GM19452 (cell line): ENCODE data around the gene ZER1.
A peak's percentile ranks its signal among the peaks of the same experiment; 100 is the strongest.
"Not testable (repeated sequence)": the region's sequence is repeated elsewhere in the genome, so short reads cannot be mapped to it uniquely, and the experiment has no call there.

ENCODE experiments used
- ATAC-seq: cut with Tn5 transposase; IDR thresholded peaks from one replicate; pipeline ENCODE4 v1.9.1; 2021; ENCODE audit not compliant: unreplicated experiment

The ZER1 gene

DNA sequence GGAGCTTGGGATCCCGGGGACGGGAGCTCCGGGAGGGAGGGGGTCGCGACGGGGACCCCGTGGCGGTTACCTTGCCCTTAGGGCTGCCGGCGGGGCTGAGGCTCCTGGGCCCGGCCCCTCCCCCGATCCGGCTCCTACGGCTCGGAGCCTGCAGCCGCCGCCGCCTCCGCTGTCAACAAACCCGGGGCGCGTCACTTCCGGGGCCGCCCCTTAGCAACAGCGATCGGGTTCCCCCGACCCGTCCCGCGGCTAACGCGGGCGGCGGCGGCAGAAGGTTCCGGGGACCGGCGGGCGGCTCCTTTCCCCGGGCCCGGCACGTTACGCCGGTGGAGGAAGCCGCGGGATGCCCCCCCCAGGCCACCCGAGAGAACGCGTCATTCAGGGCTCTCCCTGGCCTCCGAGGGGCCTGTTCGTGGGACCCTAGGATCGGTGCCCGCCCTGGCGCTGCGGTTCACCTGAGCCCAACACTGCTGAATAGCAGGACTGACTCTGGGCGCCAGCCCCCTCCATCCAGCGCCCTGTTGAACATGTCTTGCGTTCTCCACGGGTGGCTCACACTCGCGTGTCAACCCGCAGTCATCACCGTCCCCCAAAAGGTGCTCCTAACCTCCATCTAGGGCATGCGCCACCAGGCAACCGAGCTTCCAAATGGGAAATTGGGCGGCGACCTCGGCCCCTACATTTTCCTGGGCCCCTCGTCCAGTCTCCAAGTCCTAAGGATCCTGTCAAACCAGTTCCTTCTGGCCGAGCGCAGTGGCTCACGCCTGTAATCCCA is at the start of gene ZER1:
Gene ZER1, minus strand, starts transcription at position 183 of the 775 bp plus-strand sequence. CDS start 16,362 bp downstream, outside the sequence.
- ATAC-seq: peak; percentile 89

GRCh38 chr9:128820665-128821583 is 49.2 kb upstream of the ZER1 start:
- no peak for ATAC-seq

DNA sequence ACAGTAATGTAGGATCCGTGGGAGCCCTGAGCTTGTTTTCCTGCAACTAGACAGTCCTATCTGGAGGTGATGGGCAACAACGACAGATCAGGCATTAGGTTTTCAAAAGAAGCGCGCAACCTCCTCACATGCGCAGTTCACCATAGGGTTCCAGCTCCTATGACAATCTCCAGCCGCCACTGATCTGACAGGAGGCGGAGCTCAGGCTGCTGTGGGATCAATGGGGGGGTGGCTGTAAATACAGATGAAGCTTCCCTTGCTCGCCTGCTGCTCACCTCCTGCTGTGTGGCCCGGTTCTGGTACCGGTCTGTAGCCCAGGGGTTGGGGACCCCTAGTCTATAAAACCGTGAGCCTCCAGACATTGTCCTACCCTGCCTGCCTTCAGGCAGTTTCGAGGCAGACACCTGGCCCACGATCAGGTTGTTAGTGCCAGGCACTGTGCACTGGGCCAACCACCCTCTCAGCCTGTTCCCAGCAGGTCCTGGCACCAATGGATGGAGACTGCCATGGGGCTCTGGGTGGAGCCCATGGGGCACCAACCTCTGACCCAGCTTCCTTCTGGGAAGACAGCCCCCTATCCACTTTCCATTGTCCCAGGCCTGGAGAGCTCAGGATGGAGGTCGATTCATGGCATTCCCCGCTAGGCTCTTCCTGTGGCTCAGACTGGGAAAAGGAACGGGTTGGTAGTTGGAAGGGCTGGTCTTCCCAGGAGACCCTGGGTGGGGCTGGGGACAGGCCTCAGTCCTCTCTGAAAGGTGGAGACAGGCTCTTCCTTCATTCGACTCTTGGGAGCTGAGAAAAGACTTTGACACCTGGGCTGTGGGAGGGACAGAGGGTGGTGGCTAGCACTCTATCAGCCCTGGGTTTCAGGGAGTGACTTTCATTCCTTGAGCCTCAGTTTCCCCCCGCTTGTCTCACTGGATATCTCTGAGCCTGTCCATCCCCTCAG is 48.3 kb upstream of the ZER1 start:
- ATAC-seq: no peak

DNA sequence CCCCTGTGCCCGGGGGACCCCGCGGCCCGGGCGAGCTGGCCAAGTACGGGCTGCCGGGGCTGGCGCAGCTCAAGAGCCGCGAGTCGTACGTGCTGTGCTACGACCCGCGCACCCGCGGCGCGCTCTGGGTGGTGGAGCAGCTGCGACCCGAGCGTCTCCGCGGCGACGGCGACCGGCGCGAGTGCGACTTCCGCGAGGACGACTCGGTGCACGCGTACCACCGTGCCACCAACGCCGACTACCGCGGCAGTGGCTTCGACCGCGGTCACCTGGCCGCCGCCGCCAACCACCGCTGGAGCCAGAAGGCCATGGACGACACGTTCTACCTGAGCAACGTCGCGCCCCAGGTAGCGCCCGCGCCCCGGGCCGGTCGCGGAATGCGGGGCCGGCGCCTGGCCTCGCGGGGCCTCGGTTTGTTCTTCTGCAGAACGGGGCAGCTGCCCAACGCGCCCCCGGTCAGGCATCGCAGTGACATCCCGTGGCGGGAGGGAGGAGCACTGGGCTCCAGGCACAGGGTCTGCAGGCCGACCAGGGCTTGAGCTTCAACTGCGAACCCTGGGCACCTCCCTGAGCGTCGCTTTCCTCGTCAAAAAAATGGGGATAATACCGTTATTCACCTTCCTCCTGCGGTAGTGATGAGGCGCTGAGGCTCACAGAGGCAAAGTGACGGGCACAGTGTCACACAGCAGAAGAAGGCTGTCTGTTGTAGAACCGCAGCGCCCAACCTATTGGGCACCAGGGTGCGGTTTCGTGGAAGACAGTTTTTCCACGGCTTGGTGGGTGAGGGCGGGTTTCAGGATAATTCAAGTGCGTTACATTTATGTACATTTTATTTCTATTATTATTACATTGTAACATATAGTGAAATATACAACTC is 47.4 kb upstream of the ZER1 start:
- ATAC-seq: peak; percentile 34

DNA sequence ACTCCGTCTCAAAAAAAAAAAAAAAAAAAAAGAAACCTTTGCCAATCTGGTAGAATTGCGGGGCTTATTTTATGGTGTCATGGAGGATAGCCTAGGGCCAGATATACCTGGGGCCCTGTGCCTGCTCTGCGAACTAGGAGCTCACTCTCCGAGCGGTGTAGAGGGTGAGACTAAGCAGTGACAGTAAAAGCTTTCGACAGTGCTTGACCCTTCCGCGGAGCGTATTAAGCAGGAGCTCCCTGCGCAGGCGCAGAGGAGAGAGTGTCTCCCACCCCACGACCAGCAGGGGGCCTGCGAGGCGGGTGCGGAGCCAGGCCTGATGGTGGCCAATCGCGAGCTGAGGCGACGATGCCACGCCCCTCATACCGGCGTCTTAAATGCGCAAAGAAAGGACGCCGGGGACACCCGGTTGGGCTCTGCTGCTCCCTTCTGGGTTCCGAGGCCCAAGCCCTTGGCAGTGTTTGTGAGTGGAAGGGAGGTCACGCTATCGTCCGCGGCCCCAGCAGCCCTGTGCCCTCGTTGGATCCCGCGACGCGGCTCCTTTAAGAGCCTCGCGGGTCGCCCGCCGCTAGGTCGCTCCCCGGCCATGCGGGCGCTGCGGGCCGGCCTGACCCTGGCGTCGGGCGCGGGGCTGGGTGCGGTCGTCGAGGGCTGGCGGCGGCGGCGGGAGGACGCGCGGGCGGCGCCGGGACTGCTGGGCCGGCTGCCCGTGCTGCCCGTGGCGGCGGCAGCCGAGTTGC is 46.5 kb upstream of the ZER1 start, which contains the start of gene ENDOG:
Gene ENDOG, plus strand, starts transcription at position 402 of the 740 bp plus-strand sequence. Its CDS starts 185 bp downstream, at position 587.
- ATAC-seq: peak; percentile 90

- no peak for ATAC-seq
Observed at GRCh38 chr9:128810873-128811272, 39.1 kb upstream of the ZER1 start.

DNA sequence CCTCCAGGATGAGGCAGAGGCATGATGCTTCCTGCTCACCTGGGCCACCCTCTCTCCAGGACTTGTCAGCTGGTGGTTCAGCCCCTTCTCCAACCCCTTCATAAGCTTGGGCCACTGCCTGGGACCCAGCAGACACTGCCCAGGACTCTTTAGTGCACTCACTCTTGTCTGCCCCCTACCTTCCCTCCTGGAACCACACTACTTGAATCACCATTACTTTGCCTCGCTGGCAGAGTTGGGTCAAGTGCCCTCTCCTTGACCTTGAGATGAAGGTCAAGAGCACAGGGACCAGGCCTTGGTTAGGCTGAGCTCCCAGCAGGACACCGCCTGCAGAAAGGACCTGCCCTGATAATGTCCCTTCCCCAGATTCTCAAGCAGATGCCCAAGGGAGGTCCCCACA is 38.1 kb upstream of the ZER1 start:
- ATAC-seq: no peak

DNA sequence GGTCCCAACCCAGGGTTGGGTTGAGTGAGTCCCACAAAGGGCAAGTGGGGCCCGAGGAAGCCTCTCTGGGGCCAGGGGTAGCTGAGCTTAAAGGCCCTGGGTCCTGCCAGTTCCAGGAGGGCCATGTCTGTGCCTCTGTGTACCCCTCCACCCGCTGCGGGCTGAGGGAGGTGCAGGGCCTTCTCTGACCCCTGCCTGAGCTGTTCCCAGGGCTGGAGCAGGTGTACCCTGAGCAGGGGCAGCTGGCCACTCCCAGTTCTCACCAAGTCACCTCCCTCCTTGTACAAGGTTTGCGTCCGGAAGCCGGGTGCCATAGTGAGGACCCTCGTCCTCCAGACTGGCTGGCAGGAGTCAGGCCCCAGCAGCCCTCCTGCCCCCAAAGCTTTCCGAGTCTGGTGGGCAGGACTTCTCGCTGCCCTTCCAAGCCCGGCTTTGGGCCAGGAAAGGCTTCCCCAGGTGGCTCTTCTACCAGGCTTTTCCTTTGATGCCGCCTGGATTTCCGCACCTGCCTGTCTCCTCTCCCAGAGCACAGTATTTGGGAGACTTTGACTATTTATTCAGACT is 37.4 kb upstream of the ZER1 start:
- ATAC-seq: no peak

DNA sequence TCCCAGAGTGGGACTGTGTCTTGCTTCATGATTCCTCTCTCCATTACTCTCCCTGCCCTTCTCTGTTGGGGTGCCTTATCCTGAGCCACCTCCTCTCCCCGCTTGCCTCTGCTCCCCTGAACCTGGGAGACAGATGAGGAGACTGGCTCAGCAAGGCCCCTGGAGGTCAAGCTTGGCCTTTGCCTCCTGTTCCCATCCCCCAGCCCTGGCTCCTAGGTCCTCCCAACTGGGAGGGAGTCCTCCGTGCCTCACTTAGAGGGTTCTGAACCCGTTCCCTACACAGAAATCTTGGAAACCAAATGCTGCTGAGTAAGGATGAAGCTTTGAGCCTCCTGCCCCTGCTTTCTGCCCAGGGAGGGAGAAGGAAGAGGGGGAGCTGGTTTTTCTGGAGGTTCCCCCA is 36.8 kb upstream of the ZER1 start:
- ATAC-seq: no peak

- ATAC-seq: no peak
Observed at GRCh38 chr9:128807827-128808226, 36.1 kb upstream of the ZER1 start.

GRCh38 chr9:128805661-128806060 is 33.9 kb upstream of the ZER1 start:
- ATAC-seq: no peak

GRCh38 chr9:128802482-128802881 is 30.8 kb upstream of the ZER1 start:
- no peak for ATAC-seq

DNA sequence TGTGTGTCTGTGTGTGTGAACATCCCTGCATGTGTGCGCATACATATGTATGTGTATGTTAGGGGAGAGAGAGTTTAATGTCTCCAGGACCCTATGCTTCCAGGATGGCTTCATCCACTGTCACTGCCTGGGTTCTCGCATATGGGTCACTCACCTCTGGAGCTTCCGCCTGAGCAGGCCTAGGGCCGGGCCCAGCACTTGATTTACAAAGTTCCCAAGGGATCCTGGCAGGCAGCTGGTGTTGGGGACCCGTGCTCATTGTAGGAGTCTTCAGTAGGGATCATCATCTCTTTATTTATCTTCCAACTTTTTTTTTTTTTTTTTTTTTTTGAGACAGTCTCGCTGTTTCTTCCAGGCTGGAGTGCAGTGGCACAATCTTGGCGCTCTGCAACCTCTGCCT is 28.3 kb upstream of the ZER1 start:
- ATAC-seq: no peak

DNA sequence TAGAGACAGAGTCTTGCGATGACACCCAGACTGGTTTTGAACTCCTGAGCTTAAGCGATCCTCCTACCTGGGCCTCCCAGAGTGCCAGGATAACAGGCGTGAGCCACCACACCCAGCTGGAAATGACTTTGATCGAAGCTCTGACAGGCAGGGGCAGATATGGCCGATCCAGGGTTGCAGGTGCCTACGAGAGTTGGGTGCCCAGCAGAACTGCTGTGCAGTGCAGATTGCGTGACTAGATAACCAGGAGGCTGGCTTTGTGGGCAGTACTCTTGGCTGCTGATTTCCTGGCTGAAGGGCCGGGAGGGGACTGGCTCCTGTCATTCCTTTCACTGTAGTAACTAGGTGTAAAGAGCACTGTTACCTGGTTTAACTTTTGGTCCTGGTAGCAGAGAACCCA is 27.2 kb upstream of the ZER1 start:
- ATAC-seq: no peak

- not testable (repeated sequence) for ATAC-seq
Observed at GRCh38 chr9:128794961-128795360, 23.2 kb upstream of the ZER1 start.

- no peak for ATAC-seq
Observed at GRCh38 chr9:128792978-128793686, 21.4 kb upstream of the ZER1 start.

GRCh38 chr9:128792134-128792533 is 20.4 kb upstream of the ZER1 start:
- no peak for ATAC-seq

GRCh38 chr9:128790536-128790935 is 18.8 kb upstream of the ZER1 start:
- ATAC-seq: no peak
